ENCODE data around the gene RNF217.
A peak's percentile ranks its signal among the peaks of the same experiment; 100 is the strongest.

The RNF217 gene

DNA sequence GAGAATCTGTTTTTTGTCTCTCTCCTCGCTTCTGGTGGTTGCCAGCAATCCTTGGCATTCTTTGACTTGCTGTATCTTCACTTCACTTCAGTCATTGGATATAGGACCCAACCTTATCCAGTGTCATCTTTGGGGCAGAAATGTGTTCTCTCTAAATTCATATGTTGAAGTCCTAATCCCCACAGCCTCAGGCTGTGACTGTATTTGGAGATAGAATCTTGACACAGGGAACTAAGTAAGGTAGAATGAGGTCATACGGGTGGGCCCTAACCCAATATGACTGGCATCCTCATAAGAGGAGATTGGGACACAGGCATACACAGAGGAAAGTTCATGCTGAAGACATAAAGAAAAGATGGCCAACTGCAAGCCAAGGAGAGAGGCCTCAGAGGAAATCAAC lies 139.4 kb downstream of the RNF217 start:
- TF ChIP-seq, protein P1, sequence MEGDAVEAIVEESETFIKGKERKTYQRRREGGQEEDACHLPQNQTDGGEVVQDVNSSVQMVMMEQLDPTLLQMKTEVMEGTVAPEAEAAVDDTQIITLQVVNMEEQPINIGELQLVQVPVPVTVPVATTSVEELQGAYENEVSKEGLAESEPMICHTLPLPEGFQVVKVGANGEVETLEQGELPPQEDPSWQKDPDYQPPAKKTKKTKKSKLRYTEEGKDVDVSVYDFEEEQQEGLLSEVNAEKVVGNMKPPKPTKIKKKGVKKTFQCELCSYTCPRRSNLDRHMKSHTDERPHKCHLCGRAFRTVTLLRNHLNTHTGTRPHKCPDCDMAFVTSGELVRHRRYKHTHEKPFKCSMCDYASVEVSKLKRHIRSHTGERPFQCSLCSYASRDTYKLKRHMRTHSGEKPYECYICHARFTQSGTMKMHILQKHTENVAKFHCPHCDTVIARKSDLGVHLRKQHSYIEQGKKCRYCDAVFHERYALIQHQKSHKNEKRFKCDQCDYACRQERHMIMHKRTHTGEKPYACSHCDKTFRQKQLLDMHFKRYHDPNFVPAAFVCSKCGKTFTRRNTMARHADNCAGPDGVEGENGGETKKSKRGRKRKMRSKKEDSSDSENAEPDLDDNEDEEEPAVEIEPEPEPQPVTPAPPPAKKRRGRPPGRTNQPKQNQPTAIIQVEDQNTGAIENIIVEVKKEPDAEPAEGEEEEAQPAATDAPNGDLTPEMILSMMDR (IDR thresholded peaks at IDR 0.05), result no peak
- DNase-seq (ENCODE audit: low spot score), result no peak
- Histone ChIP-seq H3K4me3 (no peak overlapping the region), H3K27ac (peak overlapping the region; percentile 47 to 81)

DNA sequence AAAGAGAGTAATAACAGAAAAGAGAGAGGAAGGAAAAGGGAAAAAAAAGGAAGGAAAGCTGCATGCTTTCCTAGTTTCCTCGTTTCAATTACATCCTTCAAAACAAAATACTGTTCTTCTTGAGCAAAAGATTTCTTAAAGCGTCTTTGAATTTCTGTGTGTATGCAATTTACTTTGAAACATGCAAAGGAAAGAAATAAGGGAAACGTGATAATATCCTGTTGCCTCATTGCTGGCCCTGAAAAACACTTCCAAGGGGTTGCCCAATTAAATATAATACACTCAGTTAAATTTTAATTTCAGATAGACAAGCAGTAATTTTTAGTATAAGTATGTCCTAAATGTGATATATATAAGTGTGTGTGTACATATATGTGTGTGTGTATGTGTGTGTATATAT lies 140.2 kb downstream of the RNF217 start:
- no peak for DNase-seq (ENCODE audit: low spot score)
- TF ChIP-seq, protein P1 (IDR thresholded peaks at IDR 0.05), result no peak
- H3K27ac ChIP-seq, result peak overlapping the region; percentile 47 to 81
- H3K4me3 ChIP-seq, result no peak overlapping the region

DNA sequence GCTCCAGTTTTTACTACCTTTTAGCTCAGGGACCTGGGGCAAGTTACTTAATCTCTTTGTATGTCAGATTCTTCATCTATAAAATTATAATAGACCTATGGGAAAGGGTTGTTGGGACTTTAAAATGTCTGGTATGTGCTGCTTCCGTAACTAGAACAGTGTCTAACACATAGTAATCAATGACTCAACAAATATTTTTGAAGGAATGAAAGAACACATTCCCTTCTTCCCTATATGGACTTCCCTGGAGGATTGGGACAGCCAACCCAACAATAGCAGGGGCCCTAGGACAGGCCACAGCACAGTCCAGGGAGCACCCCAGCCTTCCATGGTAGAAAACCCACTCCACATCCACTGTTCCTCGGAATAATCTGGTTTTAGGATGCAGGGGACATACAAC lies 140.7 kb downstream of the RNF217 start:
- H3K27ac ChIP-seq, result peak overlapping the region; percentile 51 to 81
- TF ChIP-seq, protein P1 (IDR thresholded peaks at IDR 0.05), result no peak
- no peak for DNase-seq (ENCODE audit: low spot score)
- H3K4me3 ChIP-seq, result no peak overlapping the region

DNA sequence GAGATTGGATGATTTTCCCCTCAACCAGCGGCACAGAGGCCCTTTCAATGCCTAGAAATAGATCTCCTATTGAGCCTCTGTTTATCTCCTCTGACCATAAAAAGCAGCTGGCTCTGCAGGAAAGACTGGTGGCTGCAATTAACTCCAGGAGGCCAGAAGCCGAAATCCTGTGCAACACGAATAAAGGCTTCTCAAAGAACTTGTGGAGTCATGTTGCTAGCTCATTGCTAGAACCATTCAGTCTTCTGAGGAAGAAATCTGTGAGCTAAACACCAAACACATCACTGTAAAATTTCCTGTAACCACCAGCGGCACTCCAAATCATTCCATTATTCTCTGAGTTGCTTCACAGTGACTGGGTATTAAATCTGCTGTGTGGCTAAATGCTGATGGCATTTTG lies 142.2 kb downstream of the RNF217 start:
- Histone ChIP-seq H3K4me3 (no peak overlapping the region), H3K27ac (peak overlapping the region; percentile 15 to 81)
- no peak for DNase-seq (ENCODE audit: low spot score)
- TF ChIP-seq, protein P1 (IDR thresholded peaks at IDR 0.05), result no peak

DNA sequence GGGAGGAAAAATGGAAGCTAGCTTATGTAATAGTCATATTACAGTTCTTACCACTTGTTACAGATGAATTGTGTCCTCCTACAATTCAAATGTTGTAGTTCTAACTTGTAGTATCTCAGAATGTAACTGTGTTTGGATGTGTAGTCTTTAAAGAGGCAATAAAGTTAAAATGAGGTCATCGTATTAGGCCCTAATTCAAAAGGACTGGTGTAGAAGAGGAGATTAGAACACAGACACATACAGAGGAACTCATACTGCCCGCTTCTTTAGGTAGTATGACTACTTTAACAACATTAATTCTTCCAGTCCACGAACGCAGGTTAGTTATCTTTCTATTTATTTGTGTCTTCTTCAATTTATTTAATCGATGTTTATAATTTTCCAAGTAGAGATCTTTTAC lies 144.8 kb downstream of the RNF217 start:
- Histone ChIP-seq H3K4me3 (no peak overlapping the region), H3K27ac (no peak overlapping the region)
- TF ChIP-seq, protein P1 (IDR thresholded peaks at IDR 0.05), result no peak
- DNase-seq (ENCODE audit: low spot score), result no peak

DNA sequence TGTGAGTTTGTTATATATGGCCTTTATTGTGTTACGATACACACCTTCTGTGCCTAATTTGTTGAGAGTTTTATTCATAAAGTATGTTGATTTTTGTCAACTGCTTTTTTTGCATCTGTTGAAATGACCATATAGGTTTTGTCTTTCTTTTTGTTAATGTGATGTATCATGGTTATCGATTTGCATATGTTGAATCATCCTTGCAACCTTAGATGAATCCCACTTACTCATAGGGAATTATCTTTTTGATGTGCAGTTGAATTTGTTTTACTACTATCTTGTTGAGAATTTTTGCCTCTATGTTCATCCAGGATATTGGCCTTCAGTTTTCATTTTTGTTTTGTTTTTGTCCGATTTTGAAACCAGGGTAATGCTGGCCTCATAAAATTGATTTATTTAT lies 145.7 kb downstream of the RNF217 start:
- H3K27ac ChIP-seq, result no peak overlapping the region
- no peak overlapping the region for H3K4me3 ChIP-seq
- no peak for DNase-seq (ENCODE audit: low spot score)
- TF ChIP-seq, protein P1 (IDR thresholded peaks at IDR 0.05), result no peak

DNA sequence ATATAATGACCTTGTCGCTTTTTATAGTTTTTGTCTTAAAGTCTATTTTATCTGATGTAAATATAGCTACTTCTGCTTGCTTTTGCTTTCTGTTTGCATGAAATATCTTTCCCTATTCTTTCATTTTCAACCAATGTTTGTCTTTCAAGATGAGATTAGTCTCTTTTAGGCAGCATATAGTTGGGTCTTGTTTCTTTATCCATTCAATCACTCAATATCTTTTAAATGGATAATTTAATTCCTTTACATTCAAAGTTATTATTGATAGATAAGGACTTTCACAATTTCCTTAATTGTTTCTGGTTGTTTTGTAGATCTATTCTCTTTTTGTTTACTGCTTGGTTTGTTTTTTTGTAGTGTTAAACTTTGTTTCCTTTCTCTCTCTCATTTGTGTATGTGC lies 147.8 kb downstream of the RNF217 start:
- TF ChIP-seq, protein P1 (IDR thresholded peaks at IDR 0.05), result no peak
- H3K27ac ChIP-seq, result no peak overlapping the region
- DNase-seq (ENCODE audit: low spot score), result no peak
- no peak overlapping the region for H3K4me3 ChIP-seq
